Transverse colon (tissue), 4 donors: ENCODE measurements around the gene RGS7. TPM values are rescaled to one million over a fixed set of nuclear protein-coding genes. Genes with fewer than 3 reads are reported as not detected.

Experiments
- DNase-seq: peaks from one replicate; pipeline ENCODE4 v3.0.0-alpha.2; 2019
- H3K27ac ChIP-seq, 4 donors: fragments of 200-600 bp; sonication (generic); 2 replicates each; pipeline ENCODE4 v1.5.1; 2016 to 2018; ENCODE audit warnings: inconsistent platforms in 4 of 4
- H3K27me3 ChIP-seq: fragments of 200-600 bp; sonication (generic); 2 replicates; pipeline ENCODE4 v1.5.1; 2017; ENCODE audit warnings: inconsistent platforms
- H3K36me3 ChIP-seq, 4 donors: fragments of 200-600 bp; sonication (generic); 2 replicates each; pipeline ENCODE4 v1.5.1; 2017 to 2019; ENCODE audit warnings: inconsistent platforms in 4 of 4
- H3K4me1 ChIP-seq, 4 donors: fragments of 200-600 bp; sonication (generic); 2 replicates each; pipeline ENCODE4 v1.5.1; 2017 to 2020; ENCODE audit warnings: inconsistent platforms in 4 of 4
- H3K4me3 ChIP-seq, 4 donors: fragments of 200-600 bp; sonication (generic); 1 replicate in 1 of 4; 2 replicates in 3 of 4; pipeline versions ENCODE4 v1.5.1 to v1.6.1; 2017 to 2019; ENCODE audit warnings: inconsistent platforms in 4 of 4
- H3K9me3 ChIP-seq, 2 donors: fragments of 200-600 bp; sonication (generic); 2 replicates each; pipeline ENCODE4 v1.5.1; 2017 to 2019; ENCODE audit warnings: inconsistent platforms in 2 of 2
- CTCF ChIP-seq, 5 experiments: fragments of 200-600 bp in 3 of 5; fragments of 450-650 bp in 2 of 5; sonication (generic) in 3 of 5; IDR thresholded peaks; 1 replicate in 2 of 5; 2 replicates in 3 of 5; pipeline ENCODE4 v1.5.1; 2016 to 2017; ENCODE audit warnings: antibody characterized with exemption in 5 of 5, inconsistent platforms in 3 of 5, mild to moderate bottlenecking in 2 of 5, moderate library complexity in 1 of 5
- EP300 ChIP-seq: sonication (generic); formaldehyde crosslinking; IDR thresholded peaks from one replicate; pipeline ENCODE4 v1.6.1; 2017; ENCODE audit warnings: antibody characterized with exemption, low read depth
- POLR2A ChIP-seq: fragments of 450-650 bp; IDR thresholded peaks from one replicate; pipeline ENCODE4 v1.6.1; 2016; ENCODE audit warnings: antibody characterized with exemption, mild to moderate bottlenecking, moderate library complexity
- POLR2AphosphoS5 ChIP-seq, 3 donors: sonication (generic); formaldehyde crosslinking; IDR thresholded peaks; one replicate each; pipeline ENCODE4 v1.6.1; 2016; ENCODE audit warnings: antibody characterized with exemption in 3 of 3
- WGBS, 2 donors: methylation state at CpG; one replicate each; pipeline ENCODE4 v1.1.5; 2018; ENCODE audit warnings: low coverage in 1 of 2; 5-methylcytosine and 5-hydroxymethylcytosine counted together
- in situ Hi-C, 4 donors: fragments of 200-750 bp; cut with MboI; loops; one replicate each; pipeline versions ENCODE4 v1.15.0 to v1.15.1; 2017; ENCODE audit warnings: low sequenced_read_pairs in 3 of 4, low pct_ligation_motif_present in 1 of 4, low pct_unique_long_range_greater_than_20kb in 1 of 4
- intact Hi-C: fragments of 100-400 bp; cut with DNase I; formaldehyde crosslinking; loops from one replicate; pipeline ENCODE4 v1.15.1; 2023; ENCODE audit warnings: low total_unique reads
- total RNA-seq, 4 donors: library from RNA; depleted of rRNA; stranded (reverse); fragments of >200 nt; gene quantifications; one replicate each; pipeline ENCODE4 v1.1.0, GENCODE V29; 2016

The RGS7 gene
- total RNA-seq, 4 donors from 2014 or later = 1.5 to 2.0 TPM; not detected in 2

GRCh38 chr1:241286486-241286885 is 70.5 kb downstream of the RGS7 start:
- intact Hi-C loops (no loop called here), in situ Hi-C loops (no loop called here)
- H3K9me3 ChIP-seq = peaks cover 8 to 9% of the 10 kb centered on the region in 2 donors
- H3K27ac ChIP-seq = no peak overlapping the region
- no peak for TF ChIP-seq POLR2AphosphoS5 (IDR thresholded peaks at IDR 0.05)
- TF ChIP-seq POLR2A = no peak
- TF ChIP-seq CTCF (IDR thresholded peaks at IDR 0.05) = no peak
- TF ChIP-seq EP300 = no peak
- no peak for DNase-seq
- no peaks in the 10 kb centered on the region for H3K36me3 ChIP-seq
- no peaks in the 10 kb centered on the region for H3K4me1 ChIP-seq
- no peak overlapping the region for H3K4me3 ChIP-seq
- WGBS, 2 donors = 74 to 83% methylated on average over 1 of the region's 1 CpG
- no peaks in the 10 kb centered on the region for H3K27me3 ChIP-seq

- DNase-seq = no peak
- intact Hi-C loops (no loop called here), in situ Hi-C loops (no loop called here)
- Histone ChIP-seq H3K4me1 (no peaks in the 10 kb centered on the region), H3K27me3 (no peaks in the 10 kb centered on the region), H3K4me3 (no peak overlapping the region), H3K27ac (no peak overlapping the region), H3K9me3 (peaks cover 7 to 12% of the 10 kb centered on the region in 2 donors), H3K36me3 (no peaks in the 10 kb centered on the region)
- no peak for TF ChIP-seq POLR2A
- no peak for TF ChIP-seq EP300
- no peak for TF ChIP-seq CTCF (IDR thresholded peaks at IDR 0.05)
- no peak for TF ChIP-seq POLR2AphosphoS5 (IDR thresholded peaks at IDR 0.05)
- WGBS, 2 donors = 65 to 71% methylated on average over 3 of the region's 3 CpGs
Measured at GRCh38 chr1:241276391-241276790, 80.6 kb downstream of the RGS7 start.

GRCh38 chr1:241275981-241276380 is 81.0 kb downstream of the RGS7 start:
- no peak overlapping the region for H3K27ac ChIP-seq
- H3K4me3 ChIP-seq = no peak overlapping the region
- no peak for TF ChIP-seq EP300
- TF ChIP-seq POLR2AphosphoS5 (IDR thresholded peaks at IDR 0.05) = no peak
- TF ChIP-seq POLR2A = no peak
- TF ChIP-seq CTCF (IDR thresholded peaks at IDR 0.05) = no peak
- no peaks in the 10 kb centered on the region for H3K27me3 ChIP-seq
- intact Hi-C loops = no loop called here
- H3K36me3 ChIP-seq = no peaks in the 10 kb centered on the region
- H3K9me3 ChIP-seq = peaks cover 7 to 12% of the 10 kb centered on the region in 2 donors
- H3K4me1 ChIP-seq = no peaks in the 10 kb centered on the region
- WGBS, 2 donors = 60 to 70% methylated on average over 3 to 5 of the region's 5 CpGs
- no peak for DNase-seq
- in situ Hi-C loops = no loop called here

- Histone ChIP-seq H3K27ac (no peak overlapping the region), H3K4me1 (no peaks in the 10 kb centered on the region), H3K9me3 (peaks cover 7 to 12% of the 10 kb centered on the region in 2 donors), H3K36me3 (no peaks in the 10 kb centered on the region), H3K4me3 (no peak overlapping the region), H3K27me3 (no peaks in the 10 kb centered on the region)
- no peak for TF ChIP-seq CTCF (IDR thresholded peaks at IDR 0.05)
- no peak for TF ChIP-seq POLR2A
- TF ChIP-seq EP300 = no peak
- no peak for TF ChIP-seq POLR2AphosphoS5 (IDR thresholded peaks at IDR 0.05)
- DNase-seq = no peak
- intact Hi-C loops (no loop called here), in situ Hi-C loops (no loop called here)
- WGBS, 2 donors = 64 to 74% methylated on average over 5 of the region's 5 CpGs
Measured at GRCh38 chr1:241275226-241275625, 81.8 kb downstream of the RGS7 start.
